IPS-11a (cell line): ENCODE data around the gene THSD4.
"Not testable (repeated sequence)": the region's sequence is repeated elsewhere in the genome, so short reads cannot be mapped to it uniquely, and the experiment has no call there.

Experiments
- H3K4me3 ChIP-seq: one replicate; pipeline ENCODE4 v1.5.1; 2013; ENCODE audit warnings: low read depth, low read length, control low read depth

The THSD4 gene

DNA sequence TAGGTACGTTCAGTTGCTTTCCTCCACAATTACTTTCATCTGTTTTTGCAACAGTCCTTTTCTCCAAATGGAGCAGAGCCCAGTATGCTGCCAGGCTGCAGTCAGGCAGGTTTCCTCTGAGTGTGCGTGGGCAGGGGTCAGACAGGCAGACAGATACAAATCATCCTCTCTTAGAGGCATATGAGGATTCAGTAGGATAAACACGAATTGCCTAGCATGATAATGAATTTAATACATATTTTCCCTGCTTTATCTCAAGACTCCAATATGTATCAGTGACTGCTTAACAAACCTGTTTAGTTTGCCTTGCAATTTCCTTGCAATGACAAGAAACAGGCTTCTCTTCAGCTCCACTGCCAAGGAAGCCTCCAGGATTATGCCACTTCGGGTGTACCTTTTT is 554.4 kb downstream of the THSD4 start:
- no peak overlapping the region for H3K4me3 ChIP-seq

DNA sequence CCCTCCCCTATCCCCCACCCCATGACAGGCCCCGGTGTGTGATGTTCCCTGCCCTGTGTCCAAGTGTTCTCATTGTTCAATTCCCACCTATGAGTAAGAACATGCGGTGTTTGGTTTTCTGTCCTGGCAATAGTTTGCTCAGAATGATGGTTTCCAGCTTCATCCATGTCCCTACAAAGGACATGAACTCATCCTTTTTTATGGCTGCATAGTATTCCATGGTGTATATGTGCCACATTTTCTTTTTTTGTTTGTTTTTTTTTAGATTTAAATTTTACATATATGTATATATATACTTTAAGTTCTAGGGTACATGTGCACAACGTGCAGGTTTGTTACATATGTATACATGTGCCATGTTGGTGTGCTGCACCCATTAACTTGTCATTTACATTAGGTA is 555.0 kb downstream of the THSD4 start:
- not testable (repeated sequence) for H3K4me3 ChIP-seq

DNA sequence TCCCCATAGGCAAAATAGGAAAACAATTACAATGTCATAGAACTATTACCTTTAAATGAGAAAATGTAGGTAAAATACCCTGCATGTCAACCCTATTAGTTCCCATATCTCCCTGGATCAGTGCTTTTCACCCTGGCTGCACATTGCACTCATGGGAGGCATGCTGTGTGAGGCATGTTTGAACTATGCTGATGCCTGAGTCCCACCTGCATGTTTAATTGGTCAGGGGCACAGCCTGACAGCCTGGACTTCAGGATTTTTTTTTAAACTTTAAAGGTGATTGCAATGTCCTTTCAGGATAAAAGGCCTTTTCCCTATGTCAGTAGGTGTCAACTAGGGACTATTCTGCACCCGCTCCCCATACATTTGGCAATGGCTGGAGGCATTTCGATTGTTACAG is 559.1 kb downstream of the THSD4 start:
- no peak overlapping the region for H3K4me3 ChIP-seq

DNA sequence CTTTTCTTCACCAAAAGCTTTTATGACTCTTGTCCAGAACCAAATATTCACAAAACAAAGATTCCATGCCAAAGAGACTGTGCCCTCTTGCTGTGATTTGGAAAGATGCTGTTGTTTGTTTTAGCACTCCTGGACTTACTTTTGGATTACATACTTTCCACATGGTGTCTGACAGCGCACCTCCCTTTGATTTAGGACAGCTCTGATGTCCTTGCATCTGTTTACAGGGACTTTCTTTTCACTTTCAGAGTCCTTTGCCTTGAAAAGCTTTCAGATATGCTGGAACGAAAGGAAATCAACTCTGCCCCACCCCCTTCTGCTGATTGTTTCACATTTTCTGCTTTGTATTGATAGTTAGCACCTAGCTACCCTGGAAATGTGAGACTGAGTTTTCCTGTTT is 562.1 kb downstream of the THSD4 start:
- H3K4me3 ChIP-seq, result no peak overlapping the region

DNA sequence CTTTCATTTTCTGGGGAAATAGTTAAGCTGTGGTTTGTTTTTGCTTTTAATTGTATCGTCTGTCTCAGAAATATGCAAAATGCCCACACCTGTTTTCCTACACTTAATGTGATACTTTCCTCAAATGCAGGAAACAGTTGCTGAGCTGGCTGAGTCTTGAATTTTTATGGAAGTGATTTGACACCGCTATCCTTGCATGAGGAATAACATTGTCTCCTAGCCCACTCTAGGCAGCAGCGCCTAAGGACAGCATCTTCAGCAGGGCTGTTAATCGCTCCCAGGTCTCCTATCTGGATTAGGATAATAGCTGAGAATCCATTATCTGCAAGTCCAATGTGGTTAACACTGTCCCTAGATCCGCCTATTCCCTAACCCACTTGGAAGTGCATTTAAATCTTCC is 562.5 kb downstream of the THSD4 start:
- no peak overlapping the region for H3K4me3 ChIP-seq

DNA sequence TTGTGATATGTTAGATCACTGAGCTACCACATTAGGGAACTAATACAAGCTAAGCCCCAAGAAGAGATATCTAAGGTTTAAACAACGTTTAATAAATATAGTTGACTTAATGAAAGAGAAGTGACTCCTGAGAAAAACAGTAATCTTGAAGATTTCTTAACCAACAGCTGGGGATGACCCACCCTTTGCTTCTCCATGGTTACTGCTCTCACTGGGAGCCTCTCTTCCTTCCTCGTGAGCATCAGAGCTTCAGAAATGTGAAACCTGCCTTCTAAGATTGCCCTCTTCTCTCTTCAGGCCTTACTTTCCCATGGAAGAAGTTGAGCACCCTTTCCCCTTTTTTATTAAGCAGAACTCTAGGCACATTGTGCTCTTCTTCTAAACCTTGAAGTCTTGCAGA is 562.9 kb downstream of the THSD4 start:
- H3K4me3 ChIP-seq, result no peak overlapping the region

DNA sequence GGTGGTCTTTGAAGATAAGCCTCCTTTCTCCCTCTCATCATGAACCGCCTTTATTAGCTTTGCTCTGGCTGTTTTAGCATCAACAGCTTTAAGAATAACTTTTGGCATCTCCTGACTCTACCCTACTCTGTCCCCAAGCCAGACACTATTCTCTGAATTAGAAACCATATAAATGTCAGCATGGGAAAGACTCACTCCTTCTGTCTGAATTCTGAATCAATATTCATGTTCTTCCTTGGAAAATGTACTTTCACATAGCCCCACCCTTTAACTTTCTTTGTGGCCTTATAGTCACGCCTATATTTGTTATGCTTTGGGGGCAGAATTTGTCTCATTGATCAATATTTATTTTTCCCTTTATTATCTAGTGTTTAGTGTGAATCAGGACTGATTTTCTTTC is 563.3 kb downstream of the THSD4 start:
- no peak overlapping the region for H3K4me3 ChIP-seq

DNA sequence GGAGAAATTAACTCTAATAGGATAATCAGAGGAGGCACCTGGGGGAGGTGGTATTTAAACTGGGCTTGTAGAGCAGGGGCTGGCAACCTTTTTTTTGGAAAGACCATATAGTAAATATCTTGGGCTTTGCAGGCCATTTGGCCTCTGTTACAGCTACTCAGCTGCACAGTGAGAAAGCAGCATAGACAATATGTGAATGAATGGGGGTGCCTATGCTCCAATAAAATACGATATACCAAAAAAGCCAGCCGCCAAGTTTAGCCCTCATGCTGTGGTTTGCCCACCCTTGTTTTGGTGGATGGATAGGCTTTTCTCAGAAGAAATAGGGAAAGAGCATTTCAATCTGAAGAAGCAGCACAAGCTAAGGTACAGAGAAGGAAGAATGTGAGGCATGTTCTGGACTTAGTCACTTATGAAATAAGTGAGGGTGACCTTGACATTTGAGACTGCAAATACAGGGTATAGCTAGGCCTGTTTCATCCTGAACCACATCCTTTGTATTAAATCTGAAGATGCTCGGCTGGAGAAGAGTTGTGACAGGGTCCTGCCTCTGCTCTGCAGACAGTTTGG is 564.0 kb downstream of the THSD4 start:
- no peak overlapping the region for H3K4me3 ChIP-seq

DNA sequence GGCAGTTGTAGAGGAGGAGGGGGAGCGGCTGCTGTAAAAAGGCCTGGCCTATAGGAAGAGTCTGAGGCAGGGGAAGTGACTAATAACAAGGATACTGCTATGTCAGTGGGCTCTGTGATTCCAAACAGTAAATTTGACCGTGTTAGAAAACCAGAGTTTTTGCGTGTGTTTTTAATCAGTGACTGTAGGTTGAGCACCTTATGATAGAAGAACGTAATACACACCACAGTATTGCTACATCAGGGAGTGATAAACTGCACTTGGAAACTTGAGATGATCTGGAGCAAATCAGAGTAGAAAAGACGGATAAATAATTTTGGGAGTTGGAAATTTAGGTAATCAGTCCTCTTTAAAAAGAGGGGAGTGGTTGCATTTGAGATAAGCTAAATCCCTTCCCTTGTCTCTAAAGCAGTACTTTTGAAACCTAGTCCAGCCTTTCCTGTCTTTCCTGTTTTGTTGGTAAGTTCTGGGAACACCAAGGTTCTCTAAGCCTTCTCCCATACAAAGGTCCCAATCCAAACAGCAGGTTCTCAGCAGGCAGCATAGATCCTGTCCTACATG is 564.6 kb downstream of the THSD4 start:
- H3K4me3 ChIP-seq, result no peak overlapping the region

DNA sequence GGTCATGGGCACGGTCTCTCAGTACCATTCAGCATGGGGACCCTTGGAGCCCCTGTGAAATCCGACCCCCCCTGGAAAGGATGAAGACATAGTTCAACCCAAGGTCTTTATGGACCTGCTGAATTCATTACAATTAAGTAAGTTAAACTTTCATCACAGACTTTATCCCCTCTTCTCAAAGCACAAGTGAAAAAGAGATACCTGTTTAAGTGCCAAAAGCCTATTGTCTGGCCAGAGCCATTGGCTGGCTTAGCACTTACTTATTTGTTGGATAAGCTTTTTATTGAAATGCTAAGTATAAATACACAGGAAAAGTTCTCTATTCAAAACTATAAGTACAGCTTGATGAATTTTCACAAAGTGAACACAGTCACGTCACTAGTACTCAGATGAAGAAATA is 566.7 kb downstream of the THSD4 start:
- H3K4me3 ChIP-seq, result no peak overlapping the region

DNA sequence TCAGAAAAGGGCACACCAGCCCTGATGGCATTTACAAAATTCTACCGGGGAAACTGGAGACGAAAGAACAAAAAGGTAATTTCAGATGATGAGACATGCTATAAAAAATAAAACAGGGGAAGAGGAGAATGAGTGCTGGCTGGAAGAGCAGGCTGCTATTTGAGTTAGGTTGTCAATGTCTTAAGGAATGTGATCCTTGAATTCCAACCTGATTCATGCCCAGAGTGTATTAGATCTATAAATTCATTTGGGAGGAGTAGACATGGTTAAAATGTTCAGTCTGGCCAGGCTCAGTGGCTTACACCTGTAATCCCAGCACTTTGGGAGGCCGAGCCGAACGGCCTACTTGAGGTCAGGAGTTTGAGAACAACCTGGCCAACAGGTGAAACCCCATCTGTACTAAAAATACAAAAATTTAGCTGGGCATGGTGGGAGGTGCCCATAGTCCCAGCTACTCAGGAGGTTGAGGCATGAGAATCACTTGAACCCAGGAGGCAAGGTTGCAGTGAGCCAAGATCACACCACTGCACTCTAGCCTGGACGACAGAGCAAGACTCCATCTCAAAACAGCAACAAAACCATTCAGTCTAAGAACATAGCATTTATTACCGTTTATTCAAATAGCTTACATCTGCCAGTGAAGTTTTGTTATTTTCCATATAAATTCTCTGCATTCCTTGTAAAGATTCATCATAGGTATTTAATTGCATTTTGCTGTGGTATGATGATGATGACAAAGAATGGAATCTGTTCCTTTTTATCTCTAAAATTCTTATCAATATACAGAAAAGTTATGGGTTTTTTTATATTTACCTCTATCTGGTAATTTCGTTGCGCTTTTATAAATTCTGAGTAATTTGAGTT is 568.4 kb downstream of the THSD4 start:
- H3K4me3 ChIP-seq, result no peak overlapping the region

DNA sequence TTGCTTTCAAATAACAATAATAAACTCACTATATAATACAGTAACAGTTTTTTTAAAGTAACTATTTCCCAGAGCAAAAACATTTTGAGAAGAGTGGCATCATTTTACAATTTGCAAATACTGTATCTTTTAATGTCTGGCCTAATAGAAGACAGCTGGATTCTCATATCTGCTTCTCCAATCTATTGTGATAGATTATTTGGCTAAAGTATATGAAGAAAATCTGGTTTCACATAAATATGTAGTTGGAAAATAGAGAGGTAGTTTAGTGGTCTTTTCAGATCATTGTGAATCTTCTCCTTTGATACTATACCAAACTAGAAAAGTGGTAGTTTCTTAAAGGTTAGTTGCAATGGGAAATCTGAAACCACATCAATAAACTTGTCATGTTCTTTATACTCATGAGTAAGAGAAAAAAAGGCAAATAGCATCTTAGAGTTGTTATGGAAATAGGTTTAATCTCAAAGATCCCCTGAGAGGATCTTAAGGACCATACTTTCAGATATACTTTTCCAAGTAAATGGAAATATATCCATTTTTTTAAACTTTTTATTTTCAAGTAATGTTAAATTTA is 570.2 kb downstream of the THSD4 start:
- H3K4me3 ChIP-seq, result no peak overlapping the region

DNA sequence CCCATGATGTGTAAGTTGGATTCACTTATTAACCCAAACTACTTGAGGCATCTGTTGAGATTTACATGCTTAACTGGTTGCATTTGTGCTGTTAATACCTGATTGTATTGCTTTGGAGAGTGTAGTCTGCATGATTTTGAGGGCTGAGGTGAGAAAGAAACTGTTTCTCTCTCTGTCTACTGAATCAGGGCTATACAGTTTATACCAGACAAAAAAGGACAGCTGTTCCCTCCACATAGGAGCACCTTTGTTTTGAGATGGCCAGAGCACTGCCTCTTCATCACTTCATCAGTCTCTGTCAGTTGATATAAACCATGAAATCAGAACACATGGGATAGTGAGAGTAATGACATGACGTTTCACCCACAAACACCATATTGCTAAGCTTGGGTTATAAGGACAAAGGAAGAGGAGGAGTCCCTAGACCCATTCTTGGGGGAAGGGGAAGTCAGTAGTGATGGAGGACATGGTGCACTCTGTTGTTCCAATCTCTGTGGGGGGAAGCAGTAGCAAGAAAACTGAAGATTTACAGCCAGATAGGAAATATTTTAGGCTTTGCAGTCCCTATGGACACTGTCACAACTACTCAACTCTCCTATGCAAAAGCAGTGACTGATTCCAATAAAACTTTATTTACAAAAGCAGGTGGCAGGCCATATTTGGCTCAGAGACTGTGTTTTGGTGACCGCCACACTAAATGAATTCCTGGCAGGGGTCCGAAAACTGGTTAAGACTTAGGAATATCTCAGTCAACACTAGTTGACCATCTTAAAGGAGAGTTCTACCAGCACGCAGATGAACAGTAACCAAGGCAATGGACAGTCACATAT is 571.2 kb downstream of the THSD4 start:
- H3K4me3 ChIP-seq, result no peak overlapping the region

DNA sequence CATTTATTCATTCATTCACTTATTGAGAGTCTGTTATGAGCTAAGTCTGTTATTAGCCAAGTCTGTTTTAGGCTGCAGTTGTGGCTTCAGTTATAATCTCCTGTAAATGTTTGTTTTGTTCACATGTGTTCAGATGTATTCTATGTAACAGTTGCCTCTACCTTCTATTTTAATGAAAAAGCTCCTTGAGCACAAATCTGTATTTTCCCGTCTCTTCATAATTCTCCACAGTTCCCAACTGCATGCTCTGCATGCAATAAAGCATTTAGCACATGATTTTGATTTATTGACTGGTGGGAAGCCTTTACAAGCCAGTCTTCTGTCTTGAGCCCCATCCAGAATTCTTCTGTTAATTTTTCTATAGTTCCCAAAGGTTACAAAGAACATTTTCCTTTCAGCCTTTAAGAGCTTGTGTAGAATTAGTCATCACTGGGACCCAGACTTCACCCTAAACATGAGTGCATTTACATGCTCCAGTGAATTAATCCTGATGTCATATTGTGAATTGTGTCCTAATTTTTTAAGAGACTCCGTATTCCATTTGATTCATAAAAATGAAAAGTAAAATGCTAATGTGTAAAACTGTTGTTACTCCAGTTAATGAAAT is 572.7 kb downstream of the THSD4 start:
- H3K4me3 ChIP-seq, result no peak overlapping the region

DNA sequence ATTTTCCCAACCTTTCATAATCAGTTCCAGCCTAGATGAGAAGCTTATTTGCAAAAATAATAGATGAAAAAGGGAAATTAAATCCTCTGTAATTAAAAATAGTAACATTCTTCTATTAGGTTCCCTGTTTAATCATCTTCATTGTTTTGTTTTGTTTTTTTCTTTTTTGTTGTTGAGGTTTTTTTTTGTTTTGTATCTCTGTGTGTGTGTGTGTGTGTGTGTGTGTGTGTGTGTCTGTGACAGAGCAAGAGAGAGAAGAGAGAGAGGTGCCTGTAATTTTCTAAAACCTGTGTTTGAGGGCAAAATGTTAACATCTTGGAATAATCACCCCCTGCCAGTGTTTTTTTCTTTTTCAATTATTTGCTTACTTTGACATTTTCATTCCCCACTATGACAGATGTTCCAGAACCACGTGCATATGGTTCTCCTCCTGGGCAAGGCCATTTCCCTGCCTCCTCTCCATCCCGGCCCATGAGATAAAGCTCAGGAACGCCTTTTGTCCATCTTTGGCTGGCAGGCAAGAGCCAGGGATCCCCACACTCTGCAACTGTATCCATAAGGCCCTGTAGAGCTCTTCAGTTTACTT is 573.3 kb downstream of the THSD4 start:
- no peak overlapping the region for H3K4me3 ChIP-seq

DNA sequence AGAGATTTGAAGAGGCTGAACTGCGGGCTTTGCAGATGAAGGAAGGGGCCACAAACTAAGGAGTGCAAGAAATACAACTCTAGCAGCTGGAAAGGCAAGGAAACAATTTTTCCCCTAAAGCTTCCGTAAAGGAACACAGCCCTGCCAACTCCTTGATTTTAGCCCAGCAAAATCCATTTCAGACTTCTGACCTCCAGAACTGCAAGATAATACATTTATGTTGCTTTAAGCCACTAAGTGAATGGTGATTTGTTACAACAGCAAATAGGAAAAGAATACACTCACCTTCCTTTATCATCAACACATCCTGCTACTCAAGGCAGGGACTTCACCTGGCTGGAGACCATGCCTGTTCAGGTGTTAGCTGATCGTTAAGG is 575.8 kb downstream of the THSD4 start:
- H3K4me3 ChIP-seq, result no peak overlapping the region

DNA sequence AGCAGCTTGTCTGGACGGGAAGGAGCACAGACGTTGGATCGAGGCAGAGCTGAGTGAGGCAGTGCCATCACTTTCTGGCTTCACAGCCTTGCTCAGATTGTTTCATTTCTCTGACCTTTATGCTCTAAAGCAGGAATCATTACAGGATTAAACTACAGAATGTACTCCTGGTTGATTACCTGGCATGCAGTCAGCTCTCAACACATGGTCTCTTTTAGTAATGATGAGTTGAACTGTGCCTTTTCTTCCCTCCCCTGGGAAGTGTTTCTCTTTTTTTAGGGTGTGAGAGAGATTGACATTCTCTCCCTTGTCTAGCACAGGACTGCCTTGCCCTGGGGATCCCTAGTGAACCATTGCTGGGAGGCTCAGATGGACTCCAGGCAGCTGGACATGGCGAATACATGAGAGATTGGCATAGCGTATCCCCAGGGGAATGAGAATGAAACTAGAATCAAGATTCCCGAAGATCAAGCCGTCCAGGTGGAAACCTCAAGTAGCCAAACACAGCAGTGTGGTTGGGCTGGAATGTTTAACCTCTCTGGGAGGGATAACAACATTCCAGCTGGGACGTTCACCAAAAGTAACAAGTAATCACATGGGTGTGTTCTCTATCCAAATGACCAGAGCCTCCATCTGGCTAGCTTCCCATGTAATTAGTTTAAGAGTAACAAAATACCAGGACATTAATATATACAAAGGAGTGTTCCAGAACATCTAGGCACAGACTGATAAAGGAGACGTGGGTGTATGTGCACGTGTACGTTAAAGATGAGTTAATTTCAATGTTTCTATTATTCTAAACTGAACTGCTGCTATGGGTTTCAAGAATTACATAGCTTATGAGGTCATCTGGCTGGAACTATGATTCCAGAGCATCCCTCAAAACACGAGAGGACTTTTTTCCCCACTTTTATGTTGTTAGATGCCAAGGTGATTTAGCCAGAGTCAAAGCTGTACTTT is 576.5 kb downstream of the THSD4 start:
- H3K4me3 ChIP-seq, result no peak overlapping the region

DNA sequence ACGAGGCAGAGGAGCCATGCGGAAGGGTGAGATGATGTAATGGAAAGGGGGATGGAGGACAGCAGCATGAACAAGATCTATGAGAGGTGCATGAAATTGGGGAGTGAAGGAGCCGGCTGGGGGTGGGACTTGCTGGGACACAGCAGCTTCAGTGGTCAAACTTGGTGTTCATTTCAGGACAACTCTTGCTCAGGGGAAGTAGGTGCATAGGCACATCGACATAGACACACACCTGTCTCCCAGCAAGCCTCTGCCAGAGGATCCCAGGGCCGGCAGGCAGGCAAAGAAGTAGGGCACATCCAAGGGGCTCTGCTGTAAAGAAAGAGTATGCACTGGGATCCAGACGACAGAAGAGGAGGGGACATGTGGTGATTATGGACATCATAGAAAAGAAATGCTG is 582.0 kb downstream of the THSD4 start:
- H3K4me3 ChIP-seq, result no peak overlapping the region

DNA sequence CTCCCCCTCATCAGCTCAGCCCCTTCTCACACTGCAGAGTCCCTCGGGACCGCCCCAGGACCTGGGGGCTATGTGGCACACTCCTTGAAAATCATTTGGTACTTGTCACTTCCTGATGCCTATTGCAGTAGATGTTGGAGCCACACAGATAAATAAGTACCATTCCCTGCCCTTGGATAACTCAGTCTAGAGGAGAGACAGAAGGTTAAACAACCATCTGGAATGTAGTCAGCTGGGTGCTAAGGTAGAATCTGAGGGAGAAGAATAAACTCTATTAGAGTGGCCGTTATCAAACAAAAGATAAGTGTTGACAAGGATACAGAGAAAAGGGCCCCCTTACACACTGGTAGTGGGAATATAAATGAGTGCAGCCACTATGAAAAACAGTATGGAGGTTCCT is 582.8 kb downstream of the THSD4 start:
- H3K4me3 ChIP-seq, result no peak overlapping the region
